ENCODE results near the gene SF3A1. TPM values are rescaled to one million over a fixed set of nuclear protein-coding genes. Genes with fewer than 3 reads are reported as not detected.

SF3A1 gene
- polyA plus RNA-seq, 1 donor from 2014 or later: 14.4 TPM

- H2AFZ ChIP-seq (ENCODE audit: low read depth, low read length): no peak overlapping the region
- no peaks in the 10 kb centered on the region for H3K27me3 ChIP-seq (ENCODE audit: insufficient read depth, low read depth, low read length)
- no peaks in the 10 kb centered on the region for H3K9me3 ChIP-seq (ENCODE audit: low read length)
- no peaks in the 10 kb centered on the region for H4K20me1 ChIP-seq (ENCODE audit: insufficient read depth)
- peaks cover 6% of the 10 kb centered on the region for H3K36me3 ChIP-seq (ENCODE audit: insufficient read depth, low read length)
- no peaks in the 10 kb centered on the region for H3F3A ChIP-seq (ENCODE audit: insufficient read depth, low read length, poor library complexity, severe bottlenecking)
- no peaks in the 10 kb centered on the region for H3K9me2 ChIP-seq (ENCODE audit: insufficient read depth, low read length)
- no peak overlapping the region for H3K9ac ChIP-seq (ENCODE audit: low read length)
- H3K4me2 ChIP-seq (ENCODE audit: low read length): no peak overlapping the region
- H3K27ac ChIP-seq (ENCODE audit: low read length): no peak overlapping the region
- no peak overlapping the region for H3K4me3 ChIP-seq (ENCODE audit: low read length)
- TF ChIP-seq EP300 (conservative IDR thresholded peaks at IDR 0.05; ENCODE audit: poor library complexity, severe bottlenecking) (no peak), RAD21 (conservative IDR thresholded peaks at IDR 0.05) (no peak), POLR2AphosphoS5 (IDR thresholded peaks at IDR 0.05) (no peak), REST (IDR thresholded peaks at IDR 0.05; ENCODE audit: borderline replicate concordance) (no peak), EZH2 (IDR thresholded peaks at IDR 0.05; ENCODE audit: borderline replicate concordance, insufficient read depth, low read length, poor library complexity, severe bottlenecking) (no peak), SMC3 (conservative IDR thresholded peaks at IDR 0.05; ENCODE audit: poor library complexity) (no peak), CTCF (IDR thresholded peaks at IDR 0.05; ENCODE audit: poor library complexity, severe bottlenecking) (no peak), TAF1 (IDR thresholded peaks at IDR 0.05; ENCODE audit: low read depth) (no peak), MXI1 (conservative IDR thresholded peaks at IDR 0.05; ENCODE audit: poor library complexity, severe bottlenecking) (no peak)
- no peaks in the 10 kb centered on the region for H3K79me2 ChIP-seq (replicated peaks; ENCODE audit: insufficient read depth, low read length)
Measured at GRCh38 chr22:30335236-30335635, 21.5 kb downstream of the SF3A1 start.

GRCh38 chr22:30334646-30335045, 22.0 kb downstream of the SF3A1 start:
- no peaks in the 10 kb centered on the region for H3K27me3 ChIP-seq (ENCODE audit: insufficient read depth, low read depth, low read length)
- no peaks in the 10 kb centered on the region for H3F3A ChIP-seq (ENCODE audit: insufficient read depth, low read length, poor library complexity, severe bottlenecking)
- H3K9me3 ChIP-seq (ENCODE audit: low read length): no peaks in the 10 kb centered on the region
- H3K27ac ChIP-seq (ENCODE audit: low read length): no peak overlapping the region
- no peaks in the 10 kb centered on the region for H3K9me2 ChIP-seq (ENCODE audit: insufficient read depth, low read length)
- no peaks in the 10 kb centered on the region for H3K36me3 ChIP-seq (ENCODE audit: insufficient read depth, low read length)
- no peak for TF ChIP-seq RAD21 (conservative IDR thresholded peaks at IDR 0.05)
- no peak for TF ChIP-seq REST (IDR thresholded peaks at IDR 0.05; ENCODE audit: borderline replicate concordance)
- no peak for TF ChIP-seq POLR2AphosphoS5 (IDR thresholded peaks at IDR 0.05)
- TF ChIP-seq MXI1 (conservative IDR thresholded peaks at IDR 0.05; ENCODE audit: poor library complexity, severe bottlenecking): no peak
- no peak for TF ChIP-seq EP300 (conservative IDR thresholded peaks at IDR 0.05; ENCODE audit: poor library complexity, severe bottlenecking)
- no peak for TF ChIP-seq TAF1 (IDR thresholded peaks at IDR 0.05; ENCODE audit: low read depth)
- TF ChIP-seq CTCF (IDR thresholded peaks at IDR 0.05; ENCODE audit: poor library complexity, severe bottlenecking): no peak
- no peak for TF ChIP-seq EZH2 (IDR thresholded peaks at IDR 0.05; ENCODE audit: borderline replicate concordance, insufficient read depth, low read length, poor library complexity, severe bottlenecking)
- no peak for TF ChIP-seq SMC3 (conservative IDR thresholded peaks at IDR 0.05; ENCODE audit: poor library complexity)
- no peaks in the 10 kb centered on the region for H4K20me1 ChIP-seq (ENCODE audit: insufficient read depth)
- H3K4me3 ChIP-seq (ENCODE audit: low read length): no peak overlapping the region
- H3K79me2 ChIP-seq (replicated peaks; ENCODE audit: insufficient read depth, low read length): no peaks in the 10 kb centered on the region
- no peak overlapping the region for H3K9ac ChIP-seq (ENCODE audit: low read length)
- no peak overlapping the region for H2AFZ ChIP-seq (ENCODE audit: low read depth, low read length)
- no peak overlapping the region for H3K4me2 ChIP-seq (ENCODE audit: low read length)
